ENCODE results near the gene ADM2. TPM values are rescaled to one million over a fixed set of nuclear protein-coding genes. Genes with fewer than 3 reads are reported as not detected.

ADM2 gene
- total RNA-seq, 1 donor from 2014 or later: not detected

DNA sequence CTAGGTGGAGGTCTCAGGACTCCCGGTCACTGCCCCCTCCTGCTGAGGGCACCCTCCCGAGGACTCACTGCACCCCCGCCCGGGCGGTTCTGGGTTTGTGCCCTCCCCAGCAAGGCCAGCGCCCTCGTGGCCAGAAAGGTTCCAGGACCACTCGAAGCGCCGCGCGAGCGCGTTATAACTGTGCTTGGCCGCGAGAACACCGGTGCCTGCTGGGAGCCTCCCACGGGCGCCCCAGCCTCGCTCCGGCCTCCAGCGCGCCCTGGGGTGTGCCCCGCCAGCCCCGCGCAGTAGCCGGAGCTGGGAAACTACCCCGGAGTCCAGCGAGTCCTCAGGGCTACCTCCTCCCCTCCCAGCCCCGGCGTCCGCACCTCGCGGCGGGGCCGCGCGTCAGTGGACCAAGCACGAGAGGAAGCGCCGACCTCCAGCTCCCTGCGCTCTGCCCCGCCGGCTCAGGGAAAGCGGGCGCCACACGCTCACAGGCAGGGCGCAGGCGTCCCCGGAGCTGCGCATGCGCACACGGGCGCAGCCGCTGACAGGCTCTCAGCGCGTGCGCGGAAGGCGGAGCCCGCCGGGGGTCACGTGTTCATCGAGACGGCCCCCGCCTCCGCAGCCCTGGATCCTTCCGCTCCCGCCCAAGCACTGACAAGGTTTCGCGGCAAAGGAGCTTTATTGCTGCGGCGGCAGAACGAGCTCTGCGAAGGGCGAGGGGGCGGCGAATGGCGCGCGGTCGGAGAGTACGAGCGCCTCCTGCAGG is 43.9 kb downstream of the ADM2 start, which contains the start of gene SCO2:
Gene SCO2 (minus strand): TSS at position 495 of the 754 bp plus-strand sequence. CDS start 1,187 bp downstream, outside the sequence.
- H3K27me3 ChIP-seq: no peaks in the 10 kb centered on the region
- peaks cover 13 to 35% of the 10 kb centered on the region in 2 donors for H3K36me3 ChIP-seq
- peak within 1 kb of the TSS; percentile 75 to 79 for H3K4me3 ChIP-seq
- peak; percentile 47 to 54 (median 54) for TF ChIP-seq CTCF (IDR thresholded peaks at IDR 0.05)
- H3K4me1 ChIP-seq: peaks cover 6 to 19% of the 10 kb centered on the region in 2 donors
- H3K9me3 ChIP-seq: no peaks in the 10 kb centered on the region
- intact Hi-C loops (cut with DNase I): loop anchor here (1.0 to 5.0 kb wide), 3 partner anchors 17 to 102 kb away; partner anchors contain the start of genes ARSA, CHKB and NCAPH2
- peak; percentile 77 to 97 for DNase-seq (ENCODE audit: low spot score in 2 of 2)
- peak within 1 kb of the TSS; percentile 85 to 93 for H3K27ac ChIP-seq

DNA sequence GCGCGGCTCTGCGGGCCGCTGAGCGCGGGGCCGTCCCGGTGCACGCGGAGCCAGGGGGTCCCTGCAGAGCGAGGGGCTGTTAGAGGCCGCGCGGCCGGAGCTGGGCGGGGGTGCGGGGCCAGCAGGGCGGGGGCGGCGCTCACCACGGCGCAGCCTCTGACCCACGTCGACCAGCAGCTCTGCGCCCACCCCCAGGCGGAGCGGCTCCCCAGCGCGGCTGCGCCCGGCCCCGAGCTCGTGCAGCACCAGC is 44.4 kb downstream of the ADM2 start:
- Histone ChIP-seq H3K27me3 (no peaks in the 10 kb centered on the region), H3K36me3 (peaks cover 13 to 34% of the 10 kb centered on the region in 2 donors), H3K27ac (peak overlapping the region; percentile 85 to 93), H3K4me1 (peaks cover 6 to 23% of the 10 kb centered on the region in 2 donors), H3K9me3 (no peaks in the 10 kb centered on the region), H3K4me3 (peak overlapping the region; percentile 75 to 79)
- no peak for DNase-seq (ENCODE audit: low spot score in 2 of 2)
- intact Hi-C loops (cut with DNase I): loop anchor here (1.0 to 5.0 kb wide), 4 partner anchors 17 to 102 kb away; partner anchors contain the start of genes ARSA, CHKB, NCAPH2 and SYCE3
- no peak for TF ChIP-seq CTCF (IDR thresholded peaks at IDR 0.05)

DNA sequence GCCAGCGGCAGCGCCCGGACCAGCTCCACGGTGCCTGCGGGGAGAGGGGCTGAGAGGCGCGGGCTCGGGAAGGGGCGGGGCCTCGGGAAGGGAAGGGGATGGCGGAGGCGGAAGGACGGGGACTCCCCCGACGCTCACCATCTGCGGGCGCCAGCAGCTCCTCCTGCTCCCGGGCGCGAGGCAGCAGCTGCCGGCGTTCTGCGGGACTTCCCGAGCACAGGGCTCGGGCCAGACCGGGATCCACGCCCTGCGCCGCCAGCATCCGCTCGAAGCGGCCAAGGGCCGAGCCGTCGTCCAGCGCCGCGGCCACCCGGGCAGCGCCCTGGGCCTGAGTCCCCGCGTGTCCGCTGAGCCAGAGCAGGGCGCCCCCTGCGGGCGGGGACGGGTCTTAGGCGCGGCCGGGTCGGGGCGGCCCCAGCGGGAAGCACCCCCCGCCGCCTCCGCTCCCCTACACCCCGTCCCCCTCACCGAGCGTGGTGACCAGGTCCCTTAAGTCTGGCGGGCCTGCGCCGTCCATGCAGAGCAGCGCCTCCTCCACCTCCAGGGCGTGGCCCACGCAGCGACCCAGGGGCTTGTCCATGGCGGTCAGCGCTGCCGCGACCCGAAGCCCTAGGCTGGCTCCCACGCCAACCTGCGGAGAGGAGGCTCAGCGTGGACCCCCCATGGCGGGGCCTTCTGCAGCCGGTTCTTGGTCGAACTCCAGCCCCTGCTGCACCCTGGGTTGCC is 44.9 kb downstream of the ADM2 start:
- intact Hi-C loops (cut with DNase I): loop anchor here (1.0 to 5.0 kb wide), 2 partner anchors 36 to 101 kb away; partner anchors contain the start of genes ARSA and SYCE3
- TF ChIP-seq CTCF (IDR thresholded peaks at IDR 0.05): peak; percentile 38 to 57 (median 48)

DNA sequence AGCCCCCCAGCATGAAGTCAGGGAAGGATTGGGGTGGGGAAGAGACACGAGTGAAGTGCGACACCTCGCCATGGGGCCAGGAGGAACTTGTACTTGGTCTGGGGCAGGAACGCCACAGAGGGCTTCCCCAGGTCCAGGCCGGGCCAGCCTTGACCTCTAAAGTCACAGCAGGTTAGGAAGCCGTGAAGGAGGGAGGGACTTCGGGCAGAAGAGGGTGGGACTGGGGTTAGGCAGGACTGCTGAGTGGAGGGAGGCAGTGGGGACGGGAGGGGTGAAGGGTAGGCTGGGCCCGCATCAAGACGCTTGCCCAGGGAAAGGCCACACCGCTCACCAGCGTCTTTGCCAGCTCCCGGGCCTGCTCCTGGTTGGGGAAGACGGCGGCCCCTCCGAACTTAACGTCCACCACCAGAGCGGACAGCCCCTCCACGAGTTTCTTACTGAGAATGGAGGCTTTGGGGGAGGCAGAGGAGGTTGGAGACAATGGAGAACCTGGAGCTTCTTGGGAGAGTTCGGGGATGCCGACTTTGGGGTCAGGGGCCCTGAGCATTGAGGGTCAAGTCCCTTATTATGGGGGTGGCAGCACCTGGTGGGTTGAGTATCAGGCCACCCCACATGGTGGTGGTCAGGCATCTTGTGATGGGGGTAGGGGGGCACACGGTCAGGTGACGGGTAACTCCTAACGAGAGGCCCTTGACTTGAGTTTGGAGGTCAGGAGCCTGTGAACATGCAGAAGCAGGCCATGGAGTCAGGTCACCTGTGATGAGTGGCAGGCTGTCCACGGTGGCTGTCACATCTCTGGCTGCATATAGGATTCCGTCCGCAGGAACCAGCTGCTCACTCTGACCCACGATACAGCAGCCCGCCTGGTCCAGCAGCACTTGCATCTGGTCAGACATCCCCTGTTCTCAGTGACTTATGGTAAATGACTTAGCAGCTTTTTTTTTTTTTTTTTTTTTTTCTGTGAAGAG is 45.8 kb downstream of the ADM2 start:
- DNase-seq (ENCODE audit: low spot score in 2 of 2): no peak
- H3K9me3 ChIP-seq: no peaks in the 10 kb centered on the region
- no peak for TF ChIP-seq CTCF (IDR thresholded peaks at IDR 0.05)
- intact Hi-C loops (cut with DNase I): loop anchor here (1.0 to 5.0 kb wide), 2 partner anchors 35 to 100 kb away; partner anchors contain the start of genes ARSA and SYCE3
- peaks cover 11% of the 10 kb centered on the region for H3K27me3 ChIP-seq
- H3K4me3 ChIP-seq: peak overlapping the region; percentile 75 to 79
- peak overlapping the region; percentile 85 to 93 for H3K27ac ChIP-seq
- peaks cover 6 to 21% of the 10 kb centered on the region in 2 donors for H3K36me3 ChIP-seq
- peaks cover 16 to 36% of the 10 kb centered on the region in 2 donors for H3K4me1 ChIP-seq

More for the DNA sequence above, 44.9 kb downstream of the ADM2 start:
- Histone ChIP-seq H3K27ac (peak overlapping the region; percentile 85 to 93), H3K4me3 (peak overlapping the region; percentile 75 to 79), H3K4me1 (peaks cover 8 to 28% of the 10 kb centered on the region in 2 donors), H3K36me3 (peaks cover 8 to 29% of the 10 kb centered on the region in 2 donors), H3K9me3 (no peaks in the 10 kb centered on the region), H3K27me3 (peaks cover 3% of the 10 kb centered on the region)
- peak in 1 of 2 donors; percentile 87 for DNase-seq (ENCODE audit: low spot score in 2 of 2)
